A549 (cell line): Measurements from ENCODE around the gene PTK7. TPM values are rescaled to one million over a fixed set of nuclear protein-coding genes. Genes with fewer than 3 reads are reported as not detected.

ENCODE experiments used
- ATAC-seq, 2 experiments: fragments of 200-7000 bp in 1 of 2; fragments of >200 bp in 1 of 2; cut with Nextera tagmentation in 1 of 2; cut with Tn5 transposase in 1 of 2; 3 replicates each; pipeline versions ENCODE4 v1.8.0 to v1.9.1; 2018 to 2020; ENCODE audit warnings: mild to moderate bottlenecking in 1 of 2, moderate library complexity in 1 of 2
- CTCF ChIA-PET: fragments of 300-600 bp; sonication (Branson Sonifier 250); formaldehyde crosslinking; extraction: SDS; loops from one replicate; lab custom pipeline; 2021; ENCODE audit warnings: antibody characterized with exemption, inconsistent platforms; lab: Yijun Ruan, JAX
- POLR2A ChIA-PET: fragments of 350-600 bp; formaldehyde crosslinking; extraction: SDS; loops from one replicate; lab custom pipeline; 2021; ENCODE audit warnings: antibody characterized with exemption, inconsistent platforms; lab: Yijun Ruan, JAX
- DNase-seq, 2 experiments: peaks; one replicate each; pipeline versions ENCODE4 v3.0.0 to v3.0.0-alpha.2; 2011 to 2016; ENCODE audit warnings: low read depth in 1 of 2, low spot score in 1 of 2
- FAIRE-seq: peaks from 2 replicates; lab custom pipeline; 2011; peaks lifted over from hg19 to GRCh38; lab: Jason Lieb, UNC
- H3K27ac ChIP-seq, 2 experiments: fragments of >200 bp; sonication (Bioruptor Twin); formaldehyde crosslinking; 3 replicates each; pipeline ENCODE4 v1.5.1; 2016 to 2017
- H3K4me1 ChIP-seq: fragments of >200 bp; sonication (Bioruptor Twin); formaldehyde crosslinking; 3 replicates; pipeline ENCODE4 v1.6.1; 2016
- H3K4me2 ChIP-seq: fragments of >200 bp; sonication (Bioruptor Twin); formaldehyde crosslinking; 3 replicates; pipeline ENCODE4 v1.6.1; 2016
- H3K4me3 ChIP-seq: fragments of >200 bp; sonication (Bioruptor Twin); formaldehyde crosslinking; 3 replicates; pipeline ENCODE4 v1.5.1; 2016
- H3K9me3 ChIP-seq: fragments of >200 bp; sonication (Bioruptor Twin); formaldehyde crosslinking; 3 replicates; pipeline ENCODE4 v1.6.1; 2016
- CBX2 ChIP-seq: fragments of 200-600 bp; sonication (generic); IDR thresholded peaks from 2 replicates; pipeline ENCODE4 v1.6.1; 2016; ENCODE audit warnings: low read depth, mild to moderate bottlenecking, borderline replicate concordance
- CBX8 ChIP-seq: fragments of 200-600 bp; sonication (generic); IDR thresholded peaks from 2 replicates; pipeline ENCODE4 v1.6.1; 2016
- CHD4 ChIP-seq: fragments of 200-600 bp; sonication (generic); IDR thresholded peaks from 2 replicates; pipeline ENCODE4 v1.6.1; 2016; ENCODE audit warnings: antibody characterized with exemption, mild to moderate bottlenecking, borderline replicate concordance
- EHMT2 ChIP-seq: fragments of 200-600 bp; sonication (generic); IDR thresholded peaks from 2 replicates; pipeline ENCODE4 v1.6.1; 2016; ENCODE audit warnings: antibody characterized with exemption, low read depth, mild to moderate bottlenecking, moderate library complexity
- ESRRA ChIP-seq: fragments of 150-350 bp; IDR thresholded peaks from 2 replicates; pipeline ENCODE4 v1.6.1; 2014; ENCODE audit warnings: mild to moderate bottlenecking, low read length, borderline replicate concordance
- FOXS1 ChIP-seq: fragments of 250-450 bp; sonication (Bioruptor Pico); IDR thresholded peaks from 2 replicates; pipeline ENCODE4 v1.5.0; 2020; ENCODE audit warnings: mild to moderate bottlenecking, moderate library complexity
- HDAC2 ChIP-seq: fragments of 200-600 bp; sonication (generic); IDR thresholded peaks from 2 replicates; pipeline ENCODE4 v1.6.1; 2016
- HES2 ChIP-seq: fragments of >200 bp; sonication (Bioruptor Twin); formaldehyde crosslinking; IDR thresholded peaks from 2 replicates; pipeline ENCODE4 v1.6.1; 2016
- MAFK ChIP-seq: fragments of 450-650 bp; IDR thresholded peaks from 2 replicates; pipeline ENCODE4 v1.6.1; 2014; ENCODE audit not compliant: partially characterized antibody
- MYC ChIP-seq: IDR thresholded peaks from 2 replicates; pipeline ENCODE4 v1.6.1; 2012; ENCODE audit warnings: mild to moderate bottlenecking, inconsistent platforms, low read length, improper control_type of control experiment, borderline replicate concordance
- NPAS2 ChIP-seq: fragments of 250-450 bp; sonication (Bioruptor Pico); IDR thresholded peaks from 2 replicates; pipeline ENCODE4 v1.8.0; 2022; ENCODE audit warnings: mild to moderate bottlenecking, moderate library complexity, borderline replicate concordance
- NR3C1 ChIP-seq: fragments of >200 bp; sonication (Bioruptor Twin); formaldehyde crosslinking; IDR thresholded peaks from 3 replicates; pipeline ENCODE4 v1.6.1; 2017
- POLR2A ChIP-seq: IDR thresholded peaks from 2 replicates; pipeline ENCODE4 v1.6.1; 2012; ENCODE audit warnings: mild to moderate bottlenecking, low read length
- POLR2AphosphoS2 ChIP-seq: conservative IDR thresholded peaks from 2 replicates; pipeline ENCODE4 v1.6.1; 2012; ENCODE audit warnings: low read length, improper control_type of control experiment, inconsistent platforms
- RAD21 ChIP-seq, 2 experiments: fragments of >200 bp in 1 of 2; sonication (Bioruptor Twin) in 1 of 2; formaldehyde crosslinking in 1 of 2; IDR thresholded peaks in 1 of 2; conservative IDR thresholded peaks in 1 of 2; 2 replicates in 1 of 2; 3 replicates in 1 of 2; pipeline ENCODE4 v1.6.1; 2012 to 2018; ENCODE audit warnings: inconsistent platforms in 1 of 2
- RFX5 ChIP-seq: fragments of 450-650 bp; IDR thresholded peaks from 2 replicates; pipeline ENCODE4 v1.7.1; 2014; ENCODE audit warnings: antibody characterized with exemption, mild to moderate bottlenecking, moderate library complexity
- SMC3 ChIP-seq: fragments of >200 bp; sonication (Bioruptor Twin); formaldehyde crosslinking; IDR thresholded peaks from 3 replicates; pipeline ENCODE4 v1.6.1; 2018; ENCODE audit warnings: inconsistent platforms
- SREBF2 ChIP-seq: fragments of 450-650 bp; IDR thresholded peaks from 2 replicates; pipeline ENCODE4 v1.6.1; 2014; ENCODE audit warnings: mild to moderate bottlenecking, moderate library complexity
- TP53 ChIP-seq: fragments of 250-450 bp; sonication (Bioruptor Pico); IDR thresholded peaks from 2 replicates; pipeline ENCODE4 v1.5.0; 2021; ENCODE audit warnings: mild to moderate bottlenecking, moderate library complexity
- WGBS: methylation state at CpG from one replicate; pipeline ENCODE4 v1.1.6; 2017; ENCODE audit errors: missing lambda C conversion rate; 5-methylcytosine and 5-hydroxymethylcytosine counted together
- polyA plus RNA-seq, 4 experiments: library from polyadenylated mRNA; depleted of rRNA in 3 of 4; stranded (reverse); fragments of >200 nt; fragmentation: RNase III in 1 of 4; extraction: RNeasy Plus Mini Kit Qiagen cat#74134 plus additional on column Dnase treatment in 1 of 4; gene quantifications; 2 replicates in 3 of 4; 3 replicates in 1 of 4; pipeline ENCODE4 v1.2.3, GENCODE V29; 2011 to 2017
- TF ChIP-seq, protein P1 (sequence below): fragments of 200-600 bp; sonication (generic); IDR thresholded peaks from 2 replicates; pipeline ENCODE4 v1.6.1; 2016; ENCODE audit warnings: antibody characterized with exemption, mild to moderate bottlenecking, moderate library complexity
- TF ChIP-seq, protein P2 (sequence below): fragments of 150-350 bp; IDR thresholded peaks from 2 replicates; pipeline ENCODE4 v1.6.1; 2014; ENCODE audit warnings: low read depth, mild to moderate bottlenecking, low read length

The PTK7 gene
- polyA plus RNA-seq, 2 of the 4 experiments (the other 2 are of a cell fraction), result 2.8 to 5.6 TPM

DNA sequence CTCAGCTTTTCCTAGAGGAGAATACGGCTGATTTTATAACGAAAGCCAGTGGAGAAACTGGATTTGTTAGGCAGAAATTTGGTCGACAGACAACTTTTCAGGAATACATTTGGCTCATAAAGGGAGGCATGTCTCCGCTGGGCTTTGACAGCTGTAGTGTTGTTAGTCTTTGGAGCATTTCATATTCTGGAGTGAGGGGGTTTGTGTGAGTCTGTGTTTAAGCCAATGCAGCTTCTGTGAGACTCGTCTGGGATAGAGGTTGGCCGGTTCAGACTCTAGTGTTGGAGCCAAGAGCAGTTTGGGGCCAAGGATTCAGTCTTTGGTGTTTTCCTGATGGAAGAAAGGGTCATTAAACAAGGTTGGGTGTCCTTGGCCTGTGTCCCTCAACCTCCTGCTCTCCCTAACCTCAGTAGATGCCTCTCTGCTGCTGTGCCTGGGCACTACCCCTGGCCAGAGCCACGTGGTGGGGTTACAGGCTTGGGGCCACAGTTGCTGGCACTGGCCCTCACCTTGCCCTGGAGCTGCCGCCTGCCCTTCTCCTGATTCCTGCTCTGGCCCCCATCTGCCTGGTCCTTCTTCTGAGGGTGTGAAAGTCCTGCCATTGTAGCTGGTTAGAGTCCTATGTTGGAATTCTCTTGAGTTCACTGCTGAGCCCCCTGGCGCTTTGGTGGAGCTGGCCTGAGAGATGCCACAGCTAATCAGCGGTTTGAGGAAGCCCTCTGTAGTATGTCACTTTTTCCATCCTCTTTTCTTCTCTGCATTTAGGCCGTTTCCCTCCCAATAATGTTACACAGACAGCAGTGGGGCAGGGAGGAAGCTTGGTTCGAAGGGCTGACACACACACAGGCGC lies 6.9 kb downstream of the PTK7 start:
- POLR2A ChIA-PET, result no interaction called here
- no peak overlapping the region for H3K27ac ChIP-seq
- 72% methylated on average over 13 of the region's 13 CpGs for WGBS
- no peak overlapping the region for H3K4me3 ChIP-seq
- H3K9me3 ChIP-seq, result no peaks in the 10 kb centered on the region
- no peak for TF ChIP-seq TP53 (CRISPR knock-in tag)
- TF ChIP-seq RAD21 (conservative IDR thresholded peaks at IDR 0.05 in 1 of 2, IDR thresholded peaks at IDR 0.05 in 1 of 2), result no peak
- no peak for TF ChIP-seq HES2
- TF ChIP-seq CBX2, result no peak
- TF ChIP-seq SMC3, result no peak
- no peak for TF ChIP-seq ESRRA
- TF ChIP-seq, protein P1, sequence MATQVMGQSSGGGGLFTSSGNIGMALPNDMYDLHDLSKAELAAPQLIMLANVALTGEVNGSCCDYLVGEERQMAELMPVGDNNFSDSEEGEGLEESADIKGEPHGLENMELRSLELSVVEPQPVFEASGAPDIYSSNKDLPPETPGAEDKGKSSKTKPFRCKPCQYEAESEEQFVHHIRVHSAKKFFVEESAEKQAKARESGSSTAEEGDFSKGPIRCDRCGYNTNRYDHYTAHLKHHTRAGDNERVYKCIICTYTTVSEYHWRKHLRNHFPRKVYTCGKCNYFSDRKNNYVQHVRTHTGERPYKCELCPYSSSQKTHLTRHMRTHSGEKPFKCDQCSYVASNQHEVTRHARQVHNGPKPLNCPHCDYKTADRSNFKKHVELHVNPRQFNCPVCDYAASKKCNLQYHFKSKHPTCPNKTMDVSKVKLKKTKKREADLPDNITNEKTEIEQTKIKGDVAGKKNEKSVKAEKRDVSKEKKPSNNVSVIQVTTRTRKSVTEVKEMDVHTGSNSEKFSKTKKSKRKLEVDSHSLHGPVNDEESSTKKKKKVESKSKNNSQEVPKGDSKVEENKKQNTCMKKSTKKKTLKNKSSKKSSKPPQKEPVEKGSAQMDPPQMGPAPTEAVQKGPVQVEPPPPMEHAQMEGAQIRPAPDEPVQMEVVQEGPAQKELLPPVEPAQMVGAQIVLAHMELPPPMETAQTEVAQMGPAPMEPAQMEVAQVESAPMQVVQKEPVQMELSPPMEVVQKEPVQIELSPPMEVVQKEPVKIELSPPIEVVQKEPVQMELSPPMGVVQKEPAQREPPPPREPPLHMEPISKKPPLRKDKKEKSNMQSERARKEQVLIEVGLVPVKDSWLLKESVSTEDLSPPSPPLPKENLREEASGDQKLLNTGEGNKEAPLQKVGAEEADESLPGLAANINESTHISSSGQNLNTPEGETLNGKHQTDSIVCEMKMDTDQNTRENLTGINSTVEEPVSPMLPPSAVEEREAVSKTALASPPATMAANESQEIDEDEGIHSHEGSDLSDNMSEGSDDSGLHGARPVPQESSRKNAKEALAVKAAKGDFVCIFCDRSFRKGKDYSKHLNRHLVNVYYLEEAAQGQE, result no peak
- no peak for TF ChIP-seq FOXS1
- TF ChIP-seq SREBF2, result no peak
- no peak for TF ChIP-seq RFX5
- no peak for TF ChIP-seq CBX8
- no peak for ATAC-seq
- CTCF ChIA-PET, result interaction anchor here (0.8 to 1.5 kb wide), 3 partner anchors 13 to 59 kb away, joined by 3 to 4 read pairs (median 3); no protein-coding TSS in a partner anchor
- no peaks in the 10 kb centered on the region; the same call in 2 of the 3 replicates for H3K4me1 ChIP-seq
- DNase-seq, result no peak
- no peak for FAIRE-seq
- no peak overlapping the region for H3K4me2 ChIP-seq

DNA sequence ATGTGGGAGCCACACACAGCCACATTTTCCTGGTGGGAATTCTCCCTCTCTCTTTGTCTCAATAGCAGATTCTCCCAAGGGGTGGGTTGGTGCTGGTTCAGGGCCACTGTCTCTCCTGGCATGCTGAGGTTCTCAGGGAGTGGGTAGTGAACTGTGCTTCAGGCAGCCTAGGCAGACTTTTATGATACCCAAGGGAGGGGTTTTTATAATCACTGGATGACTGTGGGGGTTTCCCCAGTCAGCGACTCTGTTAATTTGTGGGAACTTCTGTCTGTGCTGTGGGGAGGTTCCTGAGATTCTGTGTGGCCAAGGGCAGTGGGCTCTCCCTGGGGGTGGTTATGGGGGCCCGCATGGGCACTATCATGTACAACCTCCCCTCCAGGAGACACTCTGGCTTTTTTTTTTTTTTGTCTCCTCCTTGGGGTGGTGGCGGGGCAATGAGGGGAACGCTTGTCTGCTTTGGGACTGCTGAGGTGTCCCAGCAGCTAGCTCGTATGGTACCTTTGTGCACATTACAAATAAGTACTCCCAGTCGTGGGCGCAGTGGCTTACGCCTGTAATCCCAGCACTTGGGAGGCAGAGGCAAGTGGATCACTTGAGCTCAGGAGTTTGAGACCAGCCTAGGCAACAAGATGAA lies 10.0 kb downstream of the PTK7 start:
- TF ChIP-seq EHMT2 (no peak), RFX5 (no peak), POLR2AphosphoS2 (no peak), CHD4 (no peak), HDAC2 (no peak), MYC (no peak), NPAS2 (CRISPR knock-in tag) (no peak), MAFK (no peak), POLR2A (no peak), HES2 (no peak), RAD21 (conservative IDR thresholded peaks at IDR 0.05 in 1 of 2, IDR thresholded peaks at IDR 0.05 in 1 of 2) (no peak), NR3C1 (no peak)
- TF ChIP-seq, protein P2, sequence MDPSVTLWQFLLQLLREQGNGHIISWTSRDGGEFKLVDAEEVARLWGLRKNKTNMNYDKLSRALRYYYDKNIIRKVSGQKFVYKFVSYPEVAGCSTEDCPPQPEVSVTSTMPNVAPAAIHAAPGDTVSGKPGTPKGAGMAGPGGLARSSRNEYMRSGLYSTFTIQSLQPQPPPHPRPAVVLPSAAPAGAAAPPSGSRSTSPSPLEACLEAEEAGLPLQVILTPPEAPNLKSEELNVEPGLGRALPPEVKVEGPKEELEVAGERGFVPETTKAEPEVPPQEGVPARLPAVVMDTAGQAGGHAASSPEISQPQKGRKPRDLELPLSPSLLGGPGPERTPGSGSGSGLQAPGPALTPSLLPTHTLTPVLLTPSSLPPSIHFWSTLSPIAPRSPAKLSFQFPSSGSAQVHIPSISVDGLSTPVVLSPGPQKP, result no peak
- TF ChIP-seq, all 56 proteins: peak for 0
- no peak for ATAC-seq
- H3K4me1 ChIP-seq, result no peaks in the 10 kb centered on the region; the same call in 2 of the 3 replicates
- H3K9me3 ChIP-seq, result no peaks in the 10 kb centered on the region
- no peak overlapping the region for H3K27ac ChIP-seq
- no peak overlapping the region for H3K4me2 ChIP-seq
- FAIRE-seq, result no peak
- no peak overlapping the region for H3K4me3 ChIP-seq
- 84% methylated on average over 8 of the region's 8 CpGs for WGBS
- ChIA-PET POLR2A (interaction anchor here (0.6 kb wide), 1 partner anchor 157 kb away, joined by 4 read pairs; the partner anchor contains the start of gene CNPY3), CTCF (interaction anchor here (0.7 to 1.6 kb wide), 2 partner anchors 58 to 77 kb away, joined by 3 to 4 read pairs; no protein-coding TSS in a partner anchor)
- DNase-seq, result no peak
